HepG2 (cell line): ENCODE data around the gene PIEZO1. TPM values are rescaled to one million over a fixed set of nuclear protein-coding genes. Genes with fewer than 3 reads are reported as not detected.
A peak's percentile ranks its signal among the peaks of the same experiment; 100 is the strongest.

ENCODE experiments used
- ARNTL ChIP-seq: sonication (generic); formaldehyde crosslinking; IDR thresholded peaks from 2 replicates; pipeline ENCODE4 v1.4.0; 2020; ENCODE audit warnings: mild to moderate bottlenecking, missing genetic modification reagents
- BCLAF1 ChIP-seq: fragments of 450-650 bp; IDR thresholded peaks from 2 replicates; pipeline ENCODE4 v1.6.1; 2017; ENCODE audit warnings: mild to moderate bottlenecking
- CREBL2 ChIP-seq: sonication (generic); formaldehyde crosslinking; IDR thresholded peaks from 2 replicates; pipeline ENCODE4 v1.8.1; 2023; ENCODE audit warnings: missing genetic modification reagents, mild to moderate bottlenecking, borderline replicate concordance
- EED ChIP-seq: sonication (generic); formaldehyde crosslinking; IDR thresholded peaks from 2 replicates; pipeline ENCODE4 v1.5.0; 2020; ENCODE audit warnings: mild to moderate bottlenecking, missing genetic modification reagents
- RERE ChIP-seq: IDR thresholded peaks from 2 replicates; pipeline ENCODE4 v1.6.1; 2016; ENCODE audit warnings: low read depth, missing genetic modification reagents, missing compliant biosample characterization
- SSRP1 ChIP-seq: IDR thresholded peaks from 2 replicates; pipeline ENCODE4 v1.6.1; 2016; ENCODE audit warnings: control low read depth
- TARDBP ChIP-seq: sonication (generic); formaldehyde crosslinking; IDR thresholded peaks from 2 replicates; pipeline ENCODE4 v1.8.0; 2022; ENCODE audit warnings: mild to moderate bottlenecking, missing genetic modification reagents
- ZNF207 ChIP-seq: fragments of 450-650 bp; IDR thresholded peaks from 2 replicates; pipeline ENCODE4 v1.6.1; 2016; ENCODE audit warnings: antibody characterized with exemption, borderline replicate concordance
- ZNF432 ChIP-seq: sonication (generic); formaldehyde crosslinking; IDR thresholded peaks from 2 replicates; pipeline ENCODE4 v1.5.0; 2020; ENCODE audit warnings: missing genetic modification reagents, mild to moderate bottlenecking, borderline replicate concordance
- ZNF557 ChIP-seq: sonication (generic); formaldehyde crosslinking; IDR thresholded peaks from 2 replicates; pipeline ENCODE4 v1.4.0; 2020; ENCODE audit warnings: missing genetic modification reagents
- ZNF776 ChIP-seq: sonication (generic); formaldehyde crosslinking; IDR thresholded peaks from 2 replicates; pipeline ENCODE4 v1.4.0; 2020; ENCODE audit warnings: mild to moderate bottlenecking, missing genetic modification reagents
- ZNF784 ChIP-seq: sonication (generic); formaldehyde crosslinking; IDR thresholded peaks from 2 replicates; pipeline ENCODE4 v1.5.1; 2020; ENCODE audit warnings: missing genetic modification reagents, mild to moderate bottlenecking, borderline replicate concordance
- polyA plus RNA-seq, 8 experiments: library from polyadenylated mRNA; depleted of rRNA in 3 of 8; stranded (reverse) in 7 of 8; unstranded in 1 of 8; fragments of >200 nt; fragmentation: Illumina TruSeq in 4 of 8; extraction: Trizol in 4 of 8; gene quantifications; 2 replicates each; pipeline versions ENCODE4 v1.2.1 to v1.2.3, GENCODE V29; 2011 to 2016; ENCODE audit warnings: low read depth in 4 of 8, missing spikeins in 1 of 8, mixed read lengths in 1 of 8; ENCODE audit not compliant: insufficient read depth in 1 of 8
- total RNA-seq, 5 experiments: library from RNA; depleted of rRNA; stranded (reverse); fragments of >200 nt; fragmentation: Illumina TruSeq; extraction: Trizol; gene quantifications; 2 replicates each; pipeline ENCODE4 v1.2.3, GENCODE V29; 2016; ENCODE audit warnings: low read depth in 1 of 5

Gene PIEZO1
- total and polyA plus RNA-seq, 2 of the 13 experiments (the other 11 are each of a cell fraction or from before 2014, with no cell fraction given) = 67.9 to 85.0 TPM

GRCh38 chr16:88686439-88687253, 98.4 kb downstream of the PIEZO1 start, which contains the start of gene SNAI3 (continued):
- TF ChIP-seq ZNF784 = no peak
- no peak for TF ChIP-seq ZNF432 (CRISPR knock-in tag)
- TF ChIP-seq ZNF207 = no peak
- no peak for TF ChIP-seq BCLAF1
- no peak for TF ChIP-seq CREBL2 (CRISPR knock-in tag)
- TF ChIP-seq TARDBP = no peak
- peak; percentile 17; the same call in 1 of the 2 replicates for TF ChIP-seq ZNF776 (CRISPR knock-in tag)
- TF ChIP-seq EED = peak; percentile 73
- peak; percentile 35; the same call in 1 of the 2 replicates for TF ChIP-seq ZNF557
- TF ChIP-seq RERE (CRISPR knock-in tag) = no peak
- no peak for TF ChIP-seq SSRP1 (CRISPR knock-in tag)
- peak; percentile 14; the same call in 1 of the 2 replicates for TF ChIP-seq ARNTL (CRISPR knock-in tag)
